ENCODE measurements around the gene IL4R.
"Not testable (repeated sequence)": the region's sequence is repeated elsewhere in the genome, so short reads cannot be mapped to it uniquely, and the experiment has no call there.

Gene IL4R
- total RNA-seq: 89.2 to 183 (median 112) reads per million in 17 experiments

DNA sequence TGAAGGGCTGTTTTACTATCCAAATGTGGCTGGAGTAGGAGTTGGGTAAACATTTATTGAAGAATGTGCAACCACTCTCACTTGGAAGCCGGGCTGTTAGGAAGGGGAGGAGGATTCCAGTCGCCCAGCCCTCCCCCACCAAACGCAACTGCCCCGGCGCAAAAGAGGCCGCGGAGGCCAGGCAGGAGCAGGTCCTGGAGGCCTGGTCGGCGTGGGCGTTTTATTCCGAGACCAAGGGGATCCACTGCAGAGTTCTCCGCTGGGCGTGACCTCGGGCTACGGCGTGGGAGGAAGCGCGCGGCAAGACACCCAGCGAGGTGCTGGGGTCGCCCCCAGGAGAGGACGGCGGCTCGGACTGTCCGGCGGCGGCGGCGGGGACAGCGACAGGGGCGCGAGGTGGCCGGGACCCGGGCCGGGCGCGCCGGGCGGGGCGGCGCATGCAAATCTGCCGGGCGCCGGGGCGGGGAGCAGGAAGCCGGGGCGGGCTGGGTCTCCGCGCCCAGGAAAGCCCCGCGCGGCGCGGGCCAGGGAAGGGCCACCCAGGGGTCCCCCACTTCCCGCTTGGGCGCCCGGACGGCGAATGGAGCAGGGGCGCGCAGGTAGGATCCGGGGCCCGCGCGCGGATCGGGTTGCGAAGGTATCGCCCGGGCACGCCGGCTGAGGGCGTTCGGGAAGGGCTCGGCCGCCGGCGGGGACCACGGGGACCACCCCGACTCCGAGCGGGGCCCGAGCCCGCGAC lies at the start of gene IL4R:
Gene IL4R (plus strand): TSS at position 553 of the 739 bp plus-strand sequence. CDS start 26,230 bp downstream, outside the sequence.
- peak; percentile 87 to 96 (median 94) for DNase-seq

DNA sequence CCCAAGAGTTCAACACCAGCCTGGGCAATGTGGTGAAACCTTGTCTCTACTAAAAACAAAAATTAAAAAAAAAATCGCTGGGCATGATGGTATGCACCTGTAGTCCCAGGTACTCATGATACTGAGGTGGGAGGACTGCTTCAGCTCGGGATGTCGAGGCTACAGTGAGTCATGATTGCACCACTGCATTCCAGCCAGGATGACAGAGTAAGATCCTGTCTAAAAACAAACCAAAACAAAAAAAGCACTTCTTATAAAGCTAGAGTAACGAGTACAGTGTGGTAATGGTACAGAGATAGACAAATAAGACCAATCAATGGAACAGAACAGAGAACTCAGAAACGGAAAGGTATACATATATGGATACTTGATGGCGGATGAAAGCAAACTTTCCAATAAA lies 49.6 kb upstream of the IL4R start:
- DNase-seq: peak in 3 of 4 experiments; percentile 36 to 44 (median 40)

- DNase-seq: no peak
These were observed 47.8 kb upstream of the IL4R start for GRCh38 chr16:27265982-27266381.

GRCh38 chr16:27267037-27267677 lies 46.6 kb upstream of the IL4R start:
- DNase-seq: peak in 3 of 4 experiments; percentile 49 to 68 (median 55)

GRCh38 chr16:27268376-27269299 lies 45.1 kb upstream of the IL4R start, which contains the start of gene NSMCE1:
Gene NSMCE1 (minus strand): TSS chr16:27268772. CDS start chr16:27257570, 11,202 bp downstream.
- DNase-seq: peak; percentile 99

- DNase-seq: no peak
These were observed 44.2 kb upstream of the IL4R start for GRCh38 chr16:27269300-27270150.

DNA sequence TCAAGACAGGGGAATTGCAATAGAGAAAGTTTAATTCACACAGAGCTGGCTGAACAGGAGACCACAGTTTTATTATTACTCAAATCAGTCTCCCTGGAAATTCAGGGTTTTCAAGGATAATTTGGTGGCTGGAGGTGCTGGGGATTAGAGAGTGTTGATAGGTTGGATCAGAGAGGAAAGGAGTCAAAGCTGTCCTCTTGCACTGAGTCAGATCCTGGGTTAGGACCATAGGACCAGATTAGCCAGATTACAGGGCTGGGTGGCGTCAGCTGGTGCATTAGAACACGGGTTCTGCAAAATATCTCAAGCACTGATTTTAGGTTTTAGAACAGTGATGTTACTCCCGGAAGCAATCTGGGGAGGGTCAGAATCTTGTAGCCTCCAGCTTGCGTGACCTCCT lies 43.4 kb upstream of the IL4R start:
- no peak for DNase-seq

DNA sequence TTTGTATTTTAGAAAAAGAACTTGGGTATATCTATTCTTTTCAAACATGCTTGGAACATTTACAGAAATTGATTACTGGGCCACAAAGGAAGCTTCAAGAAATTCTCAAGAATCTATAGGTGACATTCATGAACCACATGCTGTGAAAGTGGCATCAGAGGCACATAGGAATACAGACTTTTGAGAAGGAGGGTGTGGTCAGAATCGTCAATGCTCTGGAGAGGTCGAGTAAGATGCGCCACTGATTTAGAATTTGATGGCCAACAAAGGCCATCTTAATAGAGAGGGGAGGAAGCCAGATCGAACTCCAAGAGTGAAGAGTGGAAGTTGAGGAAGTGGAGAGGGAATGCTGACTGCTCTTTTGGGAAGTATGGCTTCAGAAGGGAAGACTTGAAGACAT lies 41.7 kb upstream of the IL4R start:
- no peak for DNase-seq

DNA sequence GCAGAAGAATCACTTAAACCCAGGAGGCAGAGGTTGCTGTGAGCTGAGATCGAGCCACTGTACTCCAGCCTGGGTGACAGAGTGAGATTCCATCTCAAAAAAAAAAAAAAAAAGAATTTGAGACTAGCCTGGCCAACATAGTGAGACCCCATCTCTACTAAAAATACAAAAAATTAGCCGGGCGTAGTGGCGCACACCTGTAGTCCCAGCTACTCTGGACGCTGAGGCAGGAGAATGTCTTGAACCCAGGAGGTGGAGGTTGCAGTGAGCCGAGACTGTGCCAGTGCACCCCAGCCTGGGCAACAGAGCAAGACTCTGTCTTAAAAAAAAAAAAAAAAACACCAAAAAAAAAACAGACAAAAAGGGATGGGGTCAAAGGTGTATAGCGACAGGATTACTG lies 41.1 kb upstream of the IL4R start:
- not testable (repeated sequence) for DNase-seq

GRCh38 chr16:27273330-27273669 lies 40.5 kb upstream of the IL4R start:
- no peak for DNase-seq

DNA sequence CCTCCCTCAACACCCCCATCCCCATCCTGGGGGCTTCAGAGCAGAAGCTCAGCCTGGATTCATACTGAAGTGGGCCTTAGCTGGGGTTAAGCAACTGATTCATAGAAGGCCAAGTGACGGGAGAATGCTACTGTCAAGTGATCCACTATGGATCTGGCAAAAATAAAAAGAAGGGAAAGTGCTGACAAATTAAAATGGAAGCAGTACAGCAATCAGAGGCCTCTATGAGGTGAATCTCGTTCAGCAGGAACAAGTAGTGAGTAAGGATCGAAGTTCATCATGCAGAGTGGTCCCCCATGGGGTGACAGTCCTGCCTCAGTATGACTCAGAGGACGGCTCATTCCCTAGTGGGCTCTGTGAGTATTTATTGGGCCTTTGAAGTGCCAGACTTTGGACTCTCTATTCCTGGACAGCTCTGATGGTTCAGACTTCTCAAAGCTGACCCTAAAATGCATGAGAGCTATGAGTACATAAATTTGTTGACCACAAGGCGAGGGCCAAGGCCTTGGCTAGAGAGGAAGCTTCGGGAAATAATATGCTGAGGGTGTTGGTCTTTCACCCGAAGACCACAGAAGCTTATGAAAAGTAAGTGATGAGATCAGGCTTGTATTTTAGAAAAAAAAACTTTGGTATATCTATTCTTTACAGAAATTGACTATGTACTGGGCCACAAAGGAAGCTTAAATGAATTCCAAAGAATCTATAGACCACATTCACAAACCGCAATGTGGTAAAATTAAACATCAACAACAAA lies 39.9 kb upstream of the IL4R start:
- peak; percentile 12 to 42 (median 32) for DNase-seq

DNA sequence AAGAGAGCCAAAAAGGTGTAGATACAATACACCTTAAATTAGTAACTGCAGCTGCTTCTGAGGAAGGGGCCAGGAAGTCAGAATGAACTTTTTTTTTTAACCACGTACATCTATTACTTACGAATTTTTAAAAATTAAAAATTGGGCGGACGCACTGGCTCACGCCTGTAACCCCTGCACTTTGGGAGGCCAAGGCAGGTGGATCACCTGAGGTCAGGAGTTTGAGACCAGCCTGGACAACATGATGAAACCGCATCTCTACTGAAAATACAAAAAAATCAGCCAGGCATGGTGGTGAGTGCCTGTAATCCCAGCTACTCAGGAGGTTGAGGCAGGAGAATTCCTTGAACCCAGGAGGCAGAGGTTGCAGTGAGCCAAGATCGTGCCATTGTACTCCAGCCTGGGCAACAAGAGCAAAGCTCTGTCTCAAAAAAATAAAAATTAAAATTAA lies 39.3 kb upstream of the IL4R start:
- DNase-seq: not testable (repeated sequence)

DNA sequence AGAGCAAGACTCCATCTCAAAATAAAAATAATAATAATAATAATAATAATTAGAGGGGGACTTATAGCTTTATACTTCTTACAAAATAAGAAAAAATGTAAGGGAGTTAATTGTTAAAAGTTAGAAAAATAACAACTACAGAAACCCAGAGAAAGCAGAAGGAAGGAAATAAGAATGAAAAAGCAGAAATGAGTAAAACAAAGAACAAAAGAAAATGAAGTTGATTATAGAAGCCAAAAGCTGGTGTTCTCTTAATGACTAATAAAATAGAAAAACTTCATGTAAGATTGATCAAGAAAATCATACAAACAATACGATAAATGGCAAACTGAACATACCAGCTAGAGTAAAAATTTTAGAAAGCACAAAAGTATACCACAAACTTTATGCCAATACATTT lies 38.4 kb upstream of the IL4R start:
- peak in 2 of 4 experiments; percentile 19 to 37 for DNase-seq

DNA sequence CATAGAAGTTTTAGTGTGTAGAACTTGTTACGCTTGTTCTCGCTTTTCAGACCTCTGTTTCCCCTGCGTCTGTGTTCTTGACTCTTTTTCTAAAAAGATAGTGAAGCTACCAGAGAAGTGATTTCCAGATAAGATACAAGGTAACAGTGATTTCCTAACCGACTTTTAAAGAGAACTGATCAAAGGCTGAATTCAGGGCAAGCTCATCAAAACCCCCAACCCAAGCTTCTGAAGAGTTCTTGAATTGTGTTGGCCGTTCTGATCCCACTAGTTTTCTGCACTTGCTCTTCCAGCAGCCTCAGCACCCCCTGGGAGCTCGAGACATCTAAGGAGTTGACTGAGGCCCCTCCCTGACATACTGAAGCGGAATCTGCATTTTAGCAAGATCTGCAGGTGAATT lies 32.5 kb upstream of the IL4R start:
- DNase-seq: no peak

GRCh38 chr16:27284865-27285675 lies 28.7 kb upstream of the IL4R start:
- DNase-seq: no peak

- peak; percentile 77 to 88 (median 84) for DNase-seq
These were observed 28.0 kb upstream of the IL4R start for GRCh38 chr16:27285676-27286196.

GRCh38 chr16:27286451-27286850 lies 27.3 kb upstream of the IL4R start:
- DNase-seq: peak; percentile 81 to 91 (median 86)

DNA sequence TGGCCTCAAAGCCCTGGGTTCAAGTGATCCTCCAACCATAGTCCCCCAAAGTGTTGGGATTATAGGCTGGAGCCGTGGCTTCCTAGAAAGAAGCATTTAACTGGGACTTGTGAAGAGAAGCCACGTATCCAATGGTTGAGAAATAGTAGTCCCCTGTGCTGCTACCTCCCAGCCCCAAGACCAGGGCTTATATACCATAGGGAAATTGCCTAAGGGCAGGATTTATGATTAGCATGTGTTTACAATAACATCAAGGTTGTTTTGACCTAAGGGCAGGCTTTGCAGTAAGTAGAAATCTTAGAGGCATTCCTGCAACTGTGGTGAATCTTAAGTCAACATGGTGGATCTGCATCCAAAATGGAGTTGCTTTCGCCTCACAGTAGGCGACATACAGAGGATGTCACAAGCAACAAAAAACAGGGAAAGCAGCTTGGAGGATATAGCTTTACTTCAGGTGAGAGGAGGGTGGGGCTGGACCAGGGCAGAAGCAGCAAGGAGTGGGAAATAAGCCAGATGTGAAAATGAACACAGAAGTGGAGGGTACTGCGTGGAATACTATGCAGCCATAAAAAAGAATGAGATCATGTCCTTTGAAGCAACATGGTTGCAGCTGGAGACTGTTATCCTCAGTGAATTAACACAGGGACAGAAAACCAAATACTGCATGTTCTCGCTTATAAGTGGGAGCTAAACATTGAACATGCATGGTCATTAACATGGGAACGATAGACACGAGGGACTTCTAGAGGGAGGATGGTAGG lies 26.5 kb upstream of the IL4R start:
- no peak for DNase-seq

GRCh38 chr16:27287887-27288286 lies 25.9 kb upstream of the IL4R start:
- peak; percentile 65 to 87 (median 78) for DNase-seq
